H9 (cell line): ENCODE results near the gene SEMA3D. TPM values are rescaled to one million over a fixed set of nuclear protein-coding genes. Genes with fewer than 3 reads are reported as not detected.

Source experiments
- DNase-seq: peaks from one replicate; pipeline ENCODE4 v3.0.0-alpha.2; 2017
- H2AFZ ChIP-seq: one replicate; pipeline ENCODE4 v1.6.1; 2013; ENCODE audit warnings: mild to moderate bottlenecking, low read length, control low read depth, moderate library complexity
- H2AK5ac ChIP-seq: 2 replicates; pipeline ENCODE4 v1.6.1; 2013; ENCODE audit warnings: low read length, control low read depth, mixed read lengths; ENCODE audit not compliant: insufficient read length
- H2BK120ac ChIP-seq: one replicate; pipeline ENCODE4 v1.6.1; 2013; ENCODE audit warnings: low read depth, mild to moderate bottlenecking, low read length, control low read depth, inconsistent platforms; ENCODE audit not compliant: poor library complexity, severe bottlenecking
- H2BK12ac ChIP-seq: 2 replicates; pipeline ENCODE4 v1.6.1; 2013; ENCODE audit warnings: low read length, control low read depth, mixed read lengths, low read depth; ENCODE audit not compliant: insufficient read length
- H2BK15ac ChIP-seq: 2 replicates; pipeline ENCODE4 v1.6.1; 2013; ENCODE audit warnings: low read depth, low read length, control low read depth
- H2BK20ac ChIP-seq: one replicate; pipeline ENCODE4 v1.6.1; 2013; ENCODE audit warnings: low read depth, mild to moderate bottlenecking, low read length, control low read depth, inconsistent platforms; ENCODE audit not compliant: poor library complexity, severe bottlenecking
- H2BK5ac ChIP-seq: 2 replicates; pipeline ENCODE4 v1.6.1; 2013; ENCODE audit warnings: low read length, control low read depth, mixed read lengths; ENCODE audit not compliant: insufficient read length
- H3K14ac ChIP-seq: 2 replicates; pipeline ENCODE4 v1.6.1; 2013; ENCODE audit warnings: low read length, control low read depth; ENCODE audit not compliant: insufficient read depth
- H3K18ac ChIP-seq: 2 replicates; pipeline ENCODE4 v1.6.1; 2013; ENCODE audit warnings: low read depth, mild to moderate bottlenecking, mixed read lengths, low read length, control low read depth; ENCODE audit not compliant: insufficient read length
- H3K23ac ChIP-seq: 2 replicates; pipeline ENCODE4 v1.6.1; 2013; ENCODE audit warnings: low read length, control low read depth, mixed read lengths, low read depth; ENCODE audit not compliant: insufficient read length
- H3K23me2 ChIP-seq: 2 replicates; pipeline ENCODE4 v1.6.1; 2013; ENCODE audit warnings: low read depth, mild to moderate bottlenecking, mixed read lengths, low read length, control low read depth; ENCODE audit not compliant: insufficient read length, poor library complexity, severe bottlenecking
- H3K27ac ChIP-seq: 2 replicates; pipeline ENCODE4 v1.5.1; 2013; ENCODE audit warnings: low read length, control low read depth, mixed read lengths, low read depth; ENCODE audit not compliant: insufficient read length
- H3K27me3 ChIP-seq: 2 replicates; pipeline ENCODE4 v1.6.1; 2013; ENCODE audit warnings: low read length, control low read depth, inconsistent platforms; ENCODE audit not compliant: insufficient read depth
- H3K4ac ChIP-seq: 2 replicates; pipeline ENCODE4 v1.6.1; 2013; ENCODE audit warnings: low read depth, mild to moderate bottlenecking, control low read depth, inconsistent platforms, low read length, moderate library complexity
- H3K4me1 ChIP-seq: 2 replicates; pipeline ENCODE4 v1.6.1; 2013; ENCODE audit warnings: low read length, control low read depth, inconsistent platforms; ENCODE audit not compliant: insufficient read depth
- H3K4me2 ChIP-seq: 2 replicates; pipeline ENCODE4 v1.6.1; 2013; ENCODE audit warnings: low read length, control low read depth, mixed read lengths; ENCODE audit not compliant: insufficient read length, insufficient read depth
- H3K56ac ChIP-seq: 2 replicates; pipeline ENCODE4 v1.6.1; 2013; ENCODE audit warnings: low read depth, mild to moderate bottlenecking, mixed read lengths, low read length, control low read depth; ENCODE audit not compliant: insufficient read length
- H3K79me1 ChIP-seq: 2 replicates; pipeline ENCODE4 v1.6.1; 2013; ENCODE audit warnings: low read depth, mild to moderate bottlenecking, moderate library complexity, low read length, control low read depth, inconsistent platforms; ENCODE audit not compliant: insufficient read depth, poor library complexity, severe bottlenecking
- H3K79me2 ChIP-seq: 2 replicates; pipeline ENCODE4 v1.6.1; 2013; ENCODE audit warnings: low read length, control low read depth, inconsistent platforms; ENCODE audit not compliant: insufficient read depth
- H3K9ac ChIP-seq: 2 replicates; pipeline ENCODE4 v1.6.1; 2013; ENCODE audit warnings: low read length, control low read depth, mixed read lengths; ENCODE audit not compliant: insufficient read length; ENCODE audit errors: extremely low read depth
- H3K9me3 ChIP-seq: one replicate; pipeline ENCODE4 v1.6.1; 2013; ENCODE audit warnings: low read depth, low read length, inconsistent platforms; ENCODE audit not compliant: control insufficient read depth
- H3T11ph ChIP-seq: one replicate; pipeline ENCODE4 v1.6.1; 2013; ENCODE audit warnings: mild to moderate bottlenecking, low read length, control low read depth, inconsistent platforms
- H4K20me1 ChIP-seq: one replicate; pipeline ENCODE4 v1.6.1; 2013; ENCODE audit not compliant: control insufficient read depth, insufficient read length, insufficient read depth
- H4K5ac ChIP-seq: 2 replicates; pipeline ENCODE4 v1.6.1; 2013; ENCODE audit warnings: low read depth, mild to moderate bottlenecking, mixed read lengths, low read length, control low read depth; ENCODE audit not compliant: insufficient read length
- H4K8ac ChIP-seq: replicated peaks from 2 replicates; pipeline ENCODE4 v1.6.1; 2013; ENCODE audit warnings: low read length, control low read depth, mixed read lengths, low read depth; ENCODE audit not compliant: insufficient read length
- H4K91ac ChIP-seq: 2 replicates; pipeline ENCODE4 v1.6.1; 2013; ENCODE audit warnings: low read depth, mild to moderate bottlenecking, moderate library complexity, mixed read lengths, low read length, control low read depth; ENCODE audit not compliant: insufficient read length
- H3K27ac Mint-ChIP-seq, 3 experiments: 2 replicates in 2 of 3; 3 replicates in 1 of 3; pipeline ENCODE4 v1.8.0; 2020 to 2021; ENCODE audit warnings: mixed read lengths in 3 of 3, mild to moderate bottlenecking in 1 of 3, moderate library complexity in 1 of 3
- H3K27me3 Mint-ChIP-seq: 2 replicates; pipeline ENCODE4 v1.8.0; 2021; ENCODE audit warnings: low read depth, mild to moderate bottlenecking, moderate library complexity, mixed read lengths
- H3K36me3 Mint-ChIP-seq, 3 experiments: 2 replicates in 2 of 3; 3 replicates in 1 of 3; pipeline ENCODE4 v1.8.0; 2020 to 2021; ENCODE audit warnings: low read depth in 3 of 3, mixed read lengths in 3 of 3; ENCODE audit not compliant: insufficient read depth in 1 of 3
- H3K4me1 Mint-ChIP-seq, 2 experiments: 2 replicates each; pipeline ENCODE4 v1.8.0; 2020; ENCODE audit warnings: mixed read lengths in 2 of 2
- H3K4me3 Mint-ChIP-seq, 2 experiments: 2 replicates in 1 of 2; 3 replicates in 1 of 2; pipeline ENCODE4 v1.8.0; 2020 to 2021; ENCODE audit warnings: mild to moderate bottlenecking in 2 of 2, mixed read lengths in 2 of 2, moderate library complexity in 1 of 2
- H3K9me3 Mint-ChIP-seq, 2 experiments: 2 replicates in 1 of 2; 3 replicates in 1 of 2; pipeline ENCODE4 v1.8.0; 2020; ENCODE audit warnings: mild to moderate bottlenecking in 2 of 2, mixed read lengths in 2 of 2, moderate library complexity in 1 of 2
- WGBS: extraction: QIAGEN DNeasy Blood & Tissue Kit; methylation state at CpG from one replicate; pipeline ENCODE4 v1.1.7; 2013; ENCODE audit warnings: missing lambda C conversion rate, low lambda C conversion rate, mixed read lengths; ENCODE audit not compliant: insufficient read length; ENCODE audit errors: extremely low coverage; 5-methylcytosine and 5-hydroxymethylcytosine counted together
- total RNA-seq: library from RNA; stranded (reverse); gene quantifications from 2 replicates; pipeline ENCODE4 v1.2.1, GENCODE V29; 2021
- TF ChIP-seq, protein P1 (sequence below): fragments of 200-600 bp; sonication (generic); conservative IDR thresholded peaks from 3 replicates; pipeline ENCODE4 v1.8.0; 2021; ENCODE audit warnings: antibody characterized with exemption, mild to moderate bottlenecking

SEMA3D gene
- total RNA-seq, 1 experiment from 2014 or later, result 5.4 TPM

- Histone ChIP-seq H2BK20ac (no peak overlapping the region), H4K91ac (no peak overlapping the region), H2BK15ac (no peak overlapping the region), H2AK5ac (no peak overlapping the region), H2AFZ (no peak overlapping the region), H3T11ph (no peak overlapping the region), H3K9ac (no peak overlapping the region), H4K20me1 (no peaks in the 10 kb centered on the region), H3K14ac (no peak overlapping the region), H3K18ac (no peak overlapping the region), H3K27ac (no peak overlapping the region), H3K79me1 (no peaks in the 10 kb centered on the region), H3K27me3 (no peaks in the 10 kb centered on the region), H2BK12ac (no peak overlapping the region), H3K4ac (no peak overlapping the region), H2BK5ac (no peak overlapping the region), H3K23me2 (no peaks in the 10 kb centered on the region), H3K56ac (no peak overlapping the region), H3K23ac (no peak overlapping the region), H4K5ac (no peak overlapping the region), H3K79me2 (no peaks in the 10 kb centered on the region; the same call in 1 of the 2 replicates), H4K8ac (no peak overlapping the region), H3K9me3 (no peaks in the 10 kb centered on the region), H2BK120ac (no peak overlapping the region), H3K4me1 (no peaks in the 10 kb centered on the region), H3K4me2 (no peak overlapping the region)
- TF ChIP-seq, protein P1, sequence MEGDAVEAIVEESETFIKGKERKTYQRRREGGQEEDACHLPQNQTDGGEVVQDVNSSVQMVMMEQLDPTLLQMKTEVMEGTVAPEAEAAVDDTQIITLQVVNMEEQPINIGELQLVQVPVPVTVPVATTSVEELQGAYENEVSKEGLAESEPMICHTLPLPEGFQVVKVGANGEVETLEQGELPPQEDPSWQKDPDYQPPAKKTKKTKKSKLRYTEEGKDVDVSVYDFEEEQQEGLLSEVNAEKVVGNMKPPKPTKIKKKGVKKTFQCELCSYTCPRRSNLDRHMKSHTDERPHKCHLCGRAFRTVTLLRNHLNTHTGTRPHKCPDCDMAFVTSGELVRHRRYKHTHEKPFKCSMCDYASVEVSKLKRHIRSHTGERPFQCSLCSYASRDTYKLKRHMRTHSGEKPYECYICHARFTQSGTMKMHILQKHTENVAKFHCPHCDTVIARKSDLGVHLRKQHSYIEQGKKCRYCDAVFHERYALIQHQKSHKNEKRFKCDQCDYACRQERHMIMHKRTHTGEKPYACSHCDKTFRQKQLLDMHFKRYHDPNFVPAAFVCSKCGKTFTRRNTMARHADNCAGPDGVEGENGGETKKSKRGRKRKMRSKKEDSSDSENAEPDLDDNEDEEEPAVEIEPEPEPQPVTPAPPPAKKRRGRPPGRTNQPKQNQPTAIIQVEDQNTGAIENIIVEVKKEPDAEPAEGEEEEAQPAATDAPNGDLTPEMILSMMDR, result no peak
- DNase-seq, result no peak
- Mint-ChIP-seq H3K9me3 (no peaks in the 10 kb centered on the region), H3K36me3 (no peaks in the 10 kb centered on the region), H3K27ac (no peak overlapping the region), H3K4me1 (no peaks in the 10 kb centered on the region), H3K4me3 (no peak overlapping the region), H3K27me3 (no peaks in the 10 kb centered on the region)
- WGBS, result no CpG with 5 or more reads among the region's 3 CpGs
These were observed 66.9 kb downstream of the SEMA3D start for GRCh38 chr7:85119934-85120333.
